SU-DHL-6 (cell line): ENCODE results near the gene TRIM36.

ENCODE experiments used
- H2AFZ ChIP-seq: fragments of 200-600 bp; sonication (generic); 2 replicates; pipeline ENCODE4 v1.6.1; 2014; ENCODE audit warnings: low read depth, mild to moderate bottlenecking, moderate library complexity, mixed read lengths, antibody characterized with exemption, low read length; ENCODE audit not compliant: severe bottlenecking
- H3F3A ChIP-seq: fragments of 200-600 bp; shearing (Covaris generic); 2 replicates; pipeline ENCODE4 v1.6.0; 2016; ENCODE audit warnings: antibody characterized with exemption, mild to moderate bottlenecking; ENCODE audit not compliant: insufficient read depth
- H3K27ac ChIP-seq: fragments of 200-600 bp; sonication (generic); 2 replicates; pipeline ENCODE4 v1.5.1; 2016; ENCODE audit warnings: low read depth, mild to moderate bottlenecking, low read length, moderate library complexity, mixed read lengths
- H3K27me3 ChIP-seq: fragments of 200-600 bp; sonication (generic), shearing (Covaris generic); 2 replicates; pipeline ENCODE4 v1.6.0; 2014; ENCODE audit warnings: mild to moderate bottlenecking, low read length
- H3K36me3 ChIP-seq: fragments of 200-600 bp; sonication (generic); 2 replicates; pipeline ENCODE4 v1.6.1; 2014; ENCODE audit warnings: mild to moderate bottlenecking, low read length, mixed read lengths
- H3K4me2 ChIP-seq: fragments of 300-600, 200-600 bp; shearing (Covaris generic), sonication (generic); 2 replicates; pipeline ENCODE4 v1.6.0; 2014; ENCODE audit warnings: low read length, low read depth, mild to moderate bottlenecking; ENCODE audit not compliant: poor library complexity, severe bottlenecking
- H3K4me3 ChIP-seq: fragments of 200-600 bp; sonication (generic); 2 replicates; pipeline ENCODE4 v1.5.1; 2014; ENCODE audit warnings: antibody characterized with exemption, low read length, mild to moderate bottlenecking, mixed read lengths; ENCODE audit not compliant: insufficient read depth, poor library complexity, severe bottlenecking
- H3K79me2 ChIP-seq: fragments of 200-600 bp; sonication (generic); 2 replicates; pipeline ENCODE4 v1.6.1; 2014; ENCODE audit warnings: mild to moderate bottlenecking, low read length, moderate library complexity; ENCODE audit not compliant: insufficient read depth
- H3K9ac ChIP-seq: fragments of 200-600 bp; sonication (generic); 2 replicates; pipeline ENCODE4 v1.7.0; 2014; ENCODE audit warnings: mild to moderate bottlenecking, low read length
- H3K9me2 ChIP-seq: fragments of 200-600 bp; sonication (generic); replicated peaks from 2 replicates; pipeline ENCODE4 v1.6.1; 2014; ENCODE audit warnings: low read length; ENCODE audit not compliant: insufficient read depth
- H3K9me3 ChIP-seq: fragments of 200-600 bp; sonication (generic); 2 replicates; pipeline ENCODE4 v1.6.1; 2014; ENCODE audit warnings: low read length, mixed read lengths; ENCODE audit not compliant: insufficient read depth
- H4K20me1 ChIP-seq: fragments of 200-600 bp; sonication (generic); 2 replicates; pipeline ENCODE4 v1.6.1; 2014; ENCODE audit warnings: low read depth, mild to moderate bottlenecking, antibody characterized with exemption, low read length, moderate library complexity, mixed read lengths
- CTCF ChIP-seq: fragments of 200-600 bp; sonication (generic); IDR thresholded peaks from one replicate; pipeline ENCODE4 v1.5.1; 2017; ENCODE audit warnings: antibody characterized with exemption, mild to moderate bottlenecking, low read length, moderate library complexity; ENCODE audit not compliant: insufficient read depth, poor library complexity, severe bottlenecking
- EZH2phosphoT487 ChIP-seq: fragments of 200-600 bp; sonication (generic), shearing (Covaris generic); conservative IDR thresholded peaks from 2 replicates; pipeline ENCODE4 v1.6.1; 2018; ENCODE audit warnings: mild to moderate bottlenecking, antibody characterized with exemption, low read length, moderate library complexity, mixed read lengths

The TRIM36 gene

GRCh38 chr5:115151208-115151805, 18.4 kb downstream of the TRIM36 start:
- no peak overlapping the region for H2AFZ ChIP-seq
- no peak overlapping the region for H3K4me2 ChIP-seq
- H3K9me3 ChIP-seq: no peaks in the 10 kb centered on the region
- no peak overlapping the region for H3K4me3 ChIP-seq
- no peak overlapping the region for H3K9ac ChIP-seq
- no peaks in the 10 kb centered on the region for H3K79me2 ChIP-seq
- no peak overlapping the region for H3K27ac ChIP-seq
- TF ChIP-seq EZH2phosphoT487: no peak
- TF ChIP-seq CTCF: no peak
- no peaks in the 10 kb centered on the region for H3K9me2 ChIP-seq
- H3K27me3 ChIP-seq: no peaks in the 10 kb centered on the region
- no peaks in the 10 kb centered on the region for H4K20me1 ChIP-seq
- no peaks in the 10 kb centered on the region for H3F3A ChIP-seq
- H3K36me3 ChIP-seq: no peaks in the 10 kb centered on the region

GRCh38 chr5:115150512-115150911, 19.2 kb downstream of the TRIM36 start:
- Histone ChIP-seq H3F3A (no peaks in the 10 kb centered on the region), H3K9me2 (no peaks in the 10 kb centered on the region), H3K79me2 (no peaks in the 10 kb centered on the region), H3K27ac (no peak overlapping the region), H3K9ac (no peak overlapping the region), H4K20me1 (no peaks in the 10 kb centered on the region), H3K4me3 (no peak overlapping the region), H3K27me3 (no peaks in the 10 kb centered on the region), H2AFZ (no peak overlapping the region), H3K36me3 (no peaks in the 10 kb centered on the region), H3K4me2 (no peak overlapping the region), H3K9me3 (no peaks in the 10 kb centered on the region)
- no peak for TF ChIP-seq CTCF
- TF ChIP-seq EZH2phosphoT487: no peak

- Histone ChIP-seq H3K9me2 (no peaks in the 10 kb centered on the region), H2AFZ (no peak overlapping the region), H3K4me2 (no peak overlapping the region), H3K9me3 (no peaks in the 10 kb centered on the region), H3K27ac (no peak overlapping the region), H3K9ac (no peak overlapping the region), H3K27me3 (no peaks in the 10 kb centered on the region), H4K20me1 (no peaks in the 10 kb centered on the region), H3F3A (no peaks in the 10 kb centered on the region), H3K79me2 (no peaks in the 10 kb centered on the region), H3K4me3 (no peak overlapping the region), H3K36me3 (no peaks in the 10 kb centered on the region)
- TF ChIP-seq EZH2phosphoT487 (no peak), CTCF (no peak)
Observed at GRCh38 chr5:115147052-115147451, 22.7 kb downstream of the TRIM36 start.
